ENCODE measurements around the gene PNPLA1.

- TF ChIP-seq CTCF (IDR thresholded peaks at IDR 0.05; ENCODE audit: insufficient read depth, low read length, poor library complexity, severe bottlenecking): no peak
- TF ChIP-seq EZH2phosphoT487 (conservative IDR thresholded peaks at IDR 0.05; ENCODE audit: low read length): no peak
These were observed 24.2 kb upstream of the PNPLA1 start for GRCh38 chr6:36245572-36246061.
